GM12865 (cell line): ENCODE measurements around the gene NFIA.

Experiments
- DNase-seq: peaks from one replicate; pipeline ENCODE4 v3.0.0; 2010; ENCODE audit warnings: low read depth
- H3K4me3 ChIP-seq: 2 replicates; pipeline ENCODE4 v1.5.1; 2011; ENCODE audit warnings: mild to moderate bottlenecking, low read depth, low read length, control low read depth
- TF ChIP-seq, protein P1 (sequence below): IDR thresholded peaks from 2 replicates; pipeline ENCODE4 v1.5.1; 2011; ENCODE audit warnings: low read length, control low read depth, low read depth, inconsistent platforms; ENCODE audit not compliant: insufficient read depth; ENCODE audit errors: missing control alignments

The NFIA gene

GRCh38 chr1:61152469-61153105 lies 70.2 kb downstream of the NFIA start:
- H3K4me3 ChIP-seq: no peak overlapping the region
- TF ChIP-seq, protein P1, sequence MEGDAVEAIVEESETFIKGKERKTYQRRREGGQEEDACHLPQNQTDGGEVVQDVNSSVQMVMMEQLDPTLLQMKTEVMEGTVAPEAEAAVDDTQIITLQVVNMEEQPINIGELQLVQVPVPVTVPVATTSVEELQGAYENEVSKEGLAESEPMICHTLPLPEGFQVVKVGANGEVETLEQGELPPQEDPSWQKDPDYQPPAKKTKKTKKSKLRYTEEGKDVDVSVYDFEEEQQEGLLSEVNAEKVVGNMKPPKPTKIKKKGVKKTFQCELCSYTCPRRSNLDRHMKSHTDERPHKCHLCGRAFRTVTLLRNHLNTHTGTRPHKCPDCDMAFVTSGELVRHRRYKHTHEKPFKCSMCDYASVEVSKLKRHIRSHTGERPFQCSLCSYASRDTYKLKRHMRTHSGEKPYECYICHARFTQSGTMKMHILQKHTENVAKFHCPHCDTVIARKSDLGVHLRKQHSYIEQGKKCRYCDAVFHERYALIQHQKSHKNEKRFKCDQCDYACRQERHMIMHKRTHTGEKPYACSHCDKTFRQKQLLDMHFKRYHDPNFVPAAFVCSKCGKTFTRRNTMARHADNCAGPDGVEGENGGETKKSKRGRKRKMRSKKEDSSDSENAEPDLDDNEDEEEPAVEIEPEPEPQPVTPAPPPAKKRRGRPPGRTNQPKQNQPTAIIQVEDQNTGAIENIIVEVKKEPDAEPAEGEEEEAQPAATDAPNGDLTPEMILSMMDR: no peak

DNA sequence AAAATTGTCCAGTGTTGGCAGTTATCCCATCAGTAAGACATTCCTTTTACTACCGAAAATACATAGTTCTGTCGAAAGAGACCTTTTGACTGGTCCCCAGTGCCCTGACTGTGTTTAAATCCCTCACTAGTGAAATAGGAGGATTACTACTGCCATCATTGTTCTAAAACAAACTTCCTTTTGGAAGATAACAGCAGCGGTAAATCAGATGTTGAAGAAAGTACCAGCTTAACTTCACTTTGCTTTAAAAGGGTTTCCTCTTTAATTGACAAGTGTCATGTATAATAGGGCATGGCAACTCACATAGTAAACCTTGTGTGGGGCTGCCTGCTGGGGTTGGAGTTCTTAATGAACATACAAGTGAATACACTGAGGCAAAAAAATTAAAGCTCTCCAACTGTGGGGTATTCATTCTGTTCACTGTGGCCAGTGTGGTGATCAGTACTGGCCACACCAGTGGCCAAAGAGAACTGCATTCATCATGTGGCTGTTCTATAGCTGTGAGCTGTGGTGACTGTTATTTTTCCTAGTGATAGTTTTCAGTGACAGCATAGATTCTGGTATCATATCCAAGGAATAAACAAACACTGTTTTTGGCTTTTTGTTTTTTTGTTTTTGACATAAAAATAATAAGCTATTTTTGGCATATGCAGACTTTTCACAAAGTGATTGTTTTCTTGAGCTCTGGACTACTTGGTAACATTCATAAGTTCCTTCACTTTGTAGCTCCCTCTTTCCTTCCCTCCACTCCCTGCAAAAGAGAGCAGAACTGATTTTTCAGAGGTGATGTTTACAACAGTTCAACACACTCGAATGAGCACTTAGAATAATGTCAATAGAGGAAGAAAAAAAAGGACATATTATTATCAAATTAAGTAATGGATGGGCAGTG lies 74.5 kb downstream of the NFIA start:
- no peak for DNase-seq
- H3K4me3 ChIP-seq: no peak overlapping the region
- TF ChIP-seq, protein P1: no peak

More at GRCh38 chr1:61152469-61153105, 70.2 kb downstream of the NFIA start:
- DNase-seq: no peak

- DNase-seq: no peak
- TF ChIP-seq, protein P1: no peak
- H3K4me3 ChIP-seq: no peak overlapping the region
Measured at GRCh38 chr1:61157468-61157987, 75.2 kb downstream of the NFIA start.

- no peak overlapping the region for H3K4me3 ChIP-seq
- no peak for DNase-seq
- TF ChIP-seq, protein P1: no peak
Measured at GRCh38 chr1:61158591-61158990, 76.2 kb downstream of the NFIA start.

- no peak for DNase-seq
- TF ChIP-seq, protein P1: no peak
Measured at GRCh38 chr1:61160526-61160925, 78.2 kb downstream of the NFIA start.

GRCh38 chr1:61162520-61163258 lies 80.3 kb downstream of the NFIA start:
- H3K4me3 ChIP-seq: no peak overlapping the region
- DNase-seq: no peak
- TF ChIP-seq, protein P1: no peak

More at GRCh38 chr1:61160526-61160925, 78.2 kb downstream of the NFIA start:
- no peak overlapping the region for H3K4me3 ChIP-seq
